Esophagus squamous epithelium (tissue), 5 donors: ENCODE results near the gene FGD2. TPM values are rescaled to one million over a fixed set of nuclear protein-coding genes. Genes with fewer than 3 reads are reported as not detected.
"Not testable (repeated sequence)": the region's sequence is repeated elsewhere in the genome, so short reads cannot be mapped to it uniquely, and the experiment has no call there.

ENCODE experiments used
- DNase-seq: peaks from one replicate; lab custom pipeline; 2025; lab: John Stamatoyannopoulos, UW
- H3K27ac ChIP-seq, 4 donors: fragments of 200-600 bp; sonication (generic); one replicate each; pipeline ENCODE4 v1.5.1; 2016 to 2019; ENCODE audit warnings: mild to moderate bottlenecking in 1 of 4
- H3K27me3 ChIP-seq, 4 donors: fragments of 200-600 bp; sonication (generic); 1 replicate in 3 of 4; 2 replicates in 1 of 4; pipeline versions ENCODE4 v1.5.1 to v1.6.0; 2017 to 2021; ENCODE audit warnings: antibody characterized with exemption in 1 of 4
- H3K36me3 ChIP-seq, 3 donors: fragments of 200-600 bp; sonication (generic); one replicate each; pipeline ENCODE4 v1.5.1; 2016 to 2019
- H3K4me1 ChIP-seq, 3 donors: fragments of 200-600 bp; sonication (generic); one replicate each; pipeline ENCODE4 v1.5.1; 2017 to 2019
- H3K4me3 ChIP-seq, 4 donors: fragments of 200-600 bp; sonication (generic); 1 replicate in 3 of 4; 2 replicates in 1 of 4; pipeline ENCODE4 v1.5.1; 2016 to 2019; ENCODE audit warnings: mild to moderate bottlenecking in 2 of 4, moderate library complexity in 1 of 4
- H3K9me3 ChIP-seq, 3 donors: fragments of 200-600 bp; sonication (generic); one replicate each; pipeline ENCODE4 v1.5.1; 2016 to 2019
- POLR2A ChIP-seq, 4 donors: fragments of 450-650 bp; IDR thresholded peaks; one replicate each; pipeline ENCODE4 v1.6.1; 2017; ENCODE audit warnings: antibody characterized with exemption in 4 of 4, mild to moderate bottlenecking in 4 of 4, moderate library complexity in 3 of 4
- WGBS, 2 donors: methylation state at CpG; one replicate each; pipeline ENCODE4 v1.1.5; 2018; 5-methylcytosine and 5-hydroxymethylcytosine counted together
- intact Hi-C: fragments of 100-400 bp; cut with DNase I; formaldehyde crosslinking; loops from one replicate; pipeline ENCODE4 v1.15.0; 2022
- total RNA-seq, 4 donors: library from RNA; depleted of rRNA; stranded (reverse); fragments of >200 nt; gene quantifications; one replicate each; pipeline ENCODE4 v1.1.0, GENCODE V29; 2016
- TF ChIP-seq, protein P1 (sequence below), 6 experiments: fragments of 450-650 bp in 4 of 6; fragments of 200-600 bp in 2 of 6; sonication (generic) in 2 of 6; IDR thresholded peaks; one replicate each; pipeline ENCODE4 v1.5.1; 2016 to 2019; ENCODE audit warnings: antibody characterized with exemption in 6 of 6, mild to moderate bottlenecking in 4 of 6, moderate library complexity in 4 of 6
- donor health status: DM: yes; HTN: yes; CAD: no.

Gene FGD2
- total RNA-seq, 4 donors from 2014 or later = 2.6 to 13.4 (median 5.3) TPM

DNA sequence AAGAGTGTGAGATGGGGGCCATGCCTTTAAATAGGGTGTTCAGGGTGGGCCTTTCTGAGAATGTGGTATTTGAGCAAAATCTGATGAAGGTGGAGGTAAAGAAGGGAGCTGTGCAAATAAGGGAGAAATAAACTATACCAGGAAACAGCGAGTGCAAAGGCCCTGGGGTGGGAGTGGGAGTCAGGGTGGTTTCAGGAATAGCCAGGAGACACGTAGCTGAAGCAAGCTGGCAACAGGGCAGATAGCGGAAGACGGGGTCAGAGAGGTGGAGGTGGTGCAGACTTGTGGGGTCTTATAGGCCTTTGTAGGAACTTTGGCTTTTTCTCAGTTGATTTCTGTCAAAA is 51.6 kb downstream of the FGD2 start:
- Histone ChIP-seq H3K36me3 (no peaks in the 10 kb centered on the region), H3K9me3 (no peaks in the 10 kb centered on the region), H3K4me3 (no peak overlapping the region), H3K4me1 (peaks cover 26 to 73% (median 38%) of the 10 kb centered on the region in 3 donors), H3K27me3 (no peaks in the 10 kb centered on the region), H3K27ac (peak overlapping the region; percentile 75 to 91 (median 86))
- intact Hi-C loops = loop anchor here (2.0 to 10.0 kb wide), 2 partner anchors 114 to 148 kb away; partner anchors contain the start of gene PIM1
- WGBS, 2 donors = 77 to 83% methylated on average over 4 of the region's 4 CpGs
- DNase-seq = no peak
- TF ChIP-seq, protein P1, sequence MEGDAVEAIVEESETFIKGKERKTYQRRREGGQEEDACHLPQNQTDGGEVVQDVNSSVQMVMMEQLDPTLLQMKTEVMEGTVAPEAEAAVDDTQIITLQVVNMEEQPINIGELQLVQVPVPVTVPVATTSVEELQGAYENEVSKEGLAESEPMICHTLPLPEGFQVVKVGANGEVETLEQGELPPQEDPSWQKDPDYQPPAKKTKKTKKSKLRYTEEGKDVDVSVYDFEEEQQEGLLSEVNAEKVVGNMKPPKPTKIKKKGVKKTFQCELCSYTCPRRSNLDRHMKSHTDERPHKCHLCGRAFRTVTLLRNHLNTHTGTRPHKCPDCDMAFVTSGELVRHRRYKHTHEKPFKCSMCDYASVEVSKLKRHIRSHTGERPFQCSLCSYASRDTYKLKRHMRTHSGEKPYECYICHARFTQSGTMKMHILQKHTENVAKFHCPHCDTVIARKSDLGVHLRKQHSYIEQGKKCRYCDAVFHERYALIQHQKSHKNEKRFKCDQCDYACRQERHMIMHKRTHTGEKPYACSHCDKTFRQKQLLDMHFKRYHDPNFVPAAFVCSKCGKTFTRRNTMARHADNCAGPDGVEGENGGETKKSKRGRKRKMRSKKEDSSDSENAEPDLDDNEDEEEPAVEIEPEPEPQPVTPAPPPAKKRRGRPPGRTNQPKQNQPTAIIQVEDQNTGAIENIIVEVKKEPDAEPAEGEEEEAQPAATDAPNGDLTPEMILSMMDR (IDR thresholded peaks at IDR 0.05) = no peak
- TF ChIP-seq POLR2A (IDR thresholded peaks at IDR 0.05) = no peak

GRCh38 chr6:37057678-37058077 is 52.2 kb downstream of the FGD2 start:
- peak overlapping the region; percentile 75 to 91 (median 86) for H3K27ac ChIP-seq
- H3K27me3 ChIP-seq = no peaks in the 10 kb centered on the region
- TF ChIP-seq POLR2A (IDR thresholded peaks at IDR 0.05) = no peak
- TF ChIP-seq, protein P1 (IDR thresholded peaks at IDR 0.05) = no peak
- no peak overlapping the region for H3K4me3 ChIP-seq
- no peak for DNase-seq
- intact Hi-C loops = loop anchor here (2.0 to 10.0 kb wide), 2 partner anchors 113 to 147 kb away; partner anchors contain the start of gene PIM1
- H3K9me3 ChIP-seq = no peaks in the 10 kb centered on the region
- no peaks in the 10 kb centered on the region for H3K36me3 ChIP-seq
- peaks cover 24 to 70% (median 38%) of the 10 kb centered on the region in 3 donors for H3K4me1 ChIP-seq
- WGBS, 2 donors = 81 to 90% methylated on average over 4 to 7 of the region's 7 CpGs

GRCh38 chr6:37058084-37058586 is 52.7 kb downstream of the FGD2 start:
- intact Hi-C loops = loop anchor here (10.0 kb wide), 1 partner anchor 147 kb away; no protein-coding TSS in a partner anchor

DNA sequence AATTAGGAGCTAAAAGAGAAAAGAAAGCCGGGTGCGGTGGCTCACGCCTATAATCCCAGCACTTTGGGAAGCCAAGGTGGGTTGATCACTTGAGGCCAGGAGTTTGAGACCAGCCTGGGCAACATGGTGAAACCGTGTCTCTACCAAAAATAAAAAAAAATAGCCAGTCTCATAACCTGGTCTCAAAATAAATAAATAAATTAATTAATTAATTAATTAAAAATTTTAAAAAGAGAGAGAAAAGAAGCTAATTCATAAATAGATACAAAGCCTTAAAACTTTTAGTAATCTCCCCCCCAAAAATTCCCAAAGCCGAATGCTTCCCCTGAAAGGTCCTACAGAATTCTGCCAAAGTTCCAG is 53.5 kb downstream of the FGD2 start:
- intact Hi-C loops = loop anchor here (10.0 kb wide), 1 partner anchor 146 kb away; no protein-coding TSS in a partner anchor
- H3K4me3 ChIP-seq, H3K27me3 ChIP-seq, H3K36me3 ChIP-seq, H3K9me3 ChIP-seq, DNase-seq: not testable (repeated sequence)
- H3K4me1 ChIP-seq = peaks cover 24 to 70% (median 38%) of the 10 kb centered on the region in 3 donors
- H3K27ac ChIP-seq = peak overlapping the region in 3 of 4 donors; percentile 81 to 91 (median 90)
- WGBS, 2 donors = 56 to 73% methylated on average over 5 of the region's 5 CpGs

More at GRCh38 chr6:37058084-37058586, 52.7 kb downstream of the FGD2 start:
- no peak overlapping the region for H3K4me3 ChIP-seq
- no peak for DNase-seq
- no peak for TF ChIP-seq POLR2A (IDR thresholded peaks at IDR 0.05)
- TF ChIP-seq, protein P1 (IDR thresholded peaks at IDR 0.05) = no peak
- H3K36me3 ChIP-seq = no peaks in the 10 kb centered on the region
- WGBS, 2 donors = 79 to 82% methylated on average over 8 to 9 of the region's 9 CpGs
- H3K27ac ChIP-seq = peak overlapping the region; percentile 75 to 91 (median 86)
- peaks cover 24 to 70% (median 38%) of the 10 kb centered on the region in 3 donors for H3K4me1 ChIP-seq
- H3K27me3 ChIP-seq = no peaks in the 10 kb centered on the region
- no peaks in the 10 kb centered on the region for H3K9me3 ChIP-seq

DNA sequence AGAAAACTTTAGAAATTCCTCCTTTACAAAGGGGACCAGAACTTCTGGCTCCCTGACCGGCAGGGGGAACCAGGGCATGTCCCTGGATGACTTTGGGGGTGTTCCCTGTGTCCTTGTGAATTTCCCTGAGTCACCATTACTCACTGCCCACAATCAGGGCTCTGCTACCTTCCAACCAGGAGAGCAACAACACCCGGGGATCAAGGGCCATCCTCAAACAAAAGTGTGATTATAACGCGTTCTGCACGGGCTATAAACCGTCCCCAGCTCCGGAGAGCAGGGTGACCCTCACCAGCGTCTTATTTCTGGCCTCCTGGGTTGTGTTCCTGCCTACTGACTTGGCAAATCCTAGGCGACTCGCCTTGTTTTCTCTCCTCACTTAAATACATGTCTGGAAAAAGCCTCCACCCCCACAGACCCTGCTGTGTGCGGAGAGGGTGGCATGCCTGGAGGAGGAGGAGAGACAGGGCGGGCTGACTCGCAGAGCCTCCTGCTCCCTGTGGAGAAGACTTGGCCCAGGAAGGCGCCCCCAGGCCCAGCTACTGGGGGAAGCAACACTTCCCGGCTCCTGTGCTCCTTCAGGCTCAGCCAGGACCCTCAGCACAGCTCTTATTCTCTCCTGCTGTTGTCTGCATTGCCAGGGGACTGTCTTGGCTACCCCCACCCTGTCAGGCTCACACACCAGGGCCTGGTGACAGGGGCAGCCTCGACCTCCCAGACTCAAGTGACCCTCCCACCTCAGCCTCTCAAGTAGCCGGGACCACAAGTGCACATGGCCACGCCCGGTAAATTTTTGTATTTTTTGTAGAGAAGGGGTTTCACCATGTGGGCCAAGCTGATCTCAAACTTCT is 54.1 kb downstream of the FGD2 start:
- DNase-seq = no peak
- intact Hi-C loops = loop anchor here (10.0 kb wide), 1 partner anchor 145 kb away; no protein-coding TSS in a partner anchor
- H3K9me3 ChIP-seq = no peaks in the 10 kb centered on the region
- TF ChIP-seq POLR2A (IDR thresholded peaks at IDR 0.05) = peak in 1 of 4 donors; percentile 12
- TF ChIP-seq, protein P1 (IDR thresholded peaks at IDR 0.05) = peak in 5 of 6 experiments; percentile 52 to 76 (median 64)
- H3K27ac ChIP-seq = peak overlapping the region; percentile 81 to 94 (median 90)
- H3K4me1 ChIP-seq = peaks cover 24 to 68% (median 38%) of the 10 kb centered on the region in 3 donors
- no peaks in the 10 kb centered on the region for H3K36me3 ChIP-seq
- no peaks in the 10 kb centered on the region for H3K27me3 ChIP-seq
- WGBS, 2 donors = 37 to 63% methylated on average over 5 to 12 of the region's 19 CpGs
- H3K4me3 ChIP-seq = peak overlapping the region in 2 of 4 donors; percentile 13
